NCI-H146 (cell line): ENCODE results near the gene EXD1.

Experiments
- DNase-seq: peaks from one replicate; lab custom pipeline; 2025; lab: John Stamatoyannopoulos, UW

The EXD1 gene

DNA sequence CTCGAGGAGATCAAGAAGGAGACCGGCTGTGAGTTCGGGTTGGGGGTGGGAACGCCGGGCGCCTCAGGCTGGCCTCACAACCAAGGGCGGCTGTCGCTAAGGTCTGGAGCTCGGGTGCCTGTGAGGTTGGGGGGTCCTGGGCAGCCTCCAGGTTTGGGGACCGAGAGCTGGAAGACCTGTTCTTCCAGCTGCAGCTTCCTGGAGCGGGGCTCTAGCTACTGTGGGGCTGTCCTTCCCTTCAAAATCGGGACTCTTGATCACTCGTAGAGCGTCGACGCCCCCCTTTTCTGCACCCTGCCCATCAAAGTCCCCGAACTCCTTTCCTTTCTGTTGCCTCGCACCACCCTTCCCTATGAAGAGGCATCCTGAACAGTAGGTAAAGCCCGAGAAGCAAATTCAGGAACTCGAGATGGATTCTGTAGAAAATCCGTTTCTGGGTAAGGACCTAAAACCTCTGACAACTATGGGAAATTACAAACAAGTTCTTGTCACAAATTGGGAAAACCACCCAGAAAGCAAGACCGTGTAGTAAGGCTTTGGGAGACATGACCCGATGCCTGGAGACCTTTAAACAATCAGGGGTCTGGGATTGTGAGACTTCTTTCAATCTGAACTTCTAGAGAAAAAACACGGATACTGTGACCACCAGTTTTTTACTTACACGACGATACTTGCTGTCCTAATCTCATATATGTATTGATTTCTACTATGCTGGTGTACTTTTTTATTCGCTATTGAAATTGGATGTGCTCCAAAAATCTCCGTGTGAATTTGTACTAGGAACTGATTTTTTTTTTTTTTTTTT is 1.1 kb upstream of the EXD1 start:
- no peak for DNase-seq

DNA sequence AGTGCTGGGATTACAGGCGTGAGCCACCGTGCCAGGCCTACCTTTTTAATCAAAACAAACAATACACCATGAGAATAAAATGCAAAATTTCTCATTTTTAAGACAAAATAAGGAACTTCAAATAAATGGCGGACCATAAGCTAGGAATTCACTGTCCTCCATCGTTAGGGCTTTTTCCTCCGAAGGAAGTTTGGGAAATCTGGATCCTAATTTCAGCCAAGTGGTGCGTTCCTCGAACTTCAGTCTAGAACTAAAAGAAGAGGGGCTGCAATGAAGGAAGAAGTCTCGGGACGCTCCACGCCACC is 260 bp downstream of the EXD1 start:
- DNase-seq, result no peak

DNA sequence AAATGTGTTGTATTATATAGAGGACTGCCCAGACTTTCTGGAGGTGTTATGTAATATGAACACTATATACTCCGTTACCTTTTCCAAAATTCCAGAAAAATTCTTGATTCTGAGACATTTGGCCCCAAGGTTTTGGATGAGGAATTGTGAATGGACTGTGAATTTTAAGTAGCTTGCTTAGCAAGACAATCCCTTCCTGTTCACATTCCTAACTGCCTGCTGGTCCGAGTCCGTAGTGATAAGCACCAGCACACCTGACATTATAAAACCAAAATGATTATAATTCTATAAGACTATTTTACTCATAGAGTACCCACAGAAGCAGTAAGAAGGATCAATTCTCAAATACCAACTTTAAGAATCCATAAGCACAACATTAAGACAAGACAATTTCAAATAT is 11.2 kb downstream of the EXD1 start:
- no peak for DNase-seq

DNA sequence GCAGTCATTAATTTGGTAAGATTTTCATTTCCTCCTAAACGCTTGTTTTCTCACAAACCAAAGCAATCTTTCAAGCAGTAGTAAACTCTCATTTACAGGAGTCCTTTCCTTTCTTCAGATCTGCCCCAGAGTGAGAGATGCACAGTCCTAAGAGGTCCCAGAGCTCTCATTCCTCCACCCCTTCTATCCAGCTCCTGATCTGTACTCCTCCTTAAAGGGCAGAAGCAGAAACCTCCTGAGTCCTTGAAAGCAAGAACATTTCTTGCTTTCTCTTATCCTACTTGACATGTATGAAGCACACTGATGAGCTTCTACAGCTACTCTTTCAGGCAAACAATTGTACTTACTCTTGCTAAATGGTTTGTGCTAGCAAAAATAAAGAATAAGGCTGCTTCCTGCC is 11.7 kb downstream of the EXD1 start:
- no peak for DNase-seq

DNA sequence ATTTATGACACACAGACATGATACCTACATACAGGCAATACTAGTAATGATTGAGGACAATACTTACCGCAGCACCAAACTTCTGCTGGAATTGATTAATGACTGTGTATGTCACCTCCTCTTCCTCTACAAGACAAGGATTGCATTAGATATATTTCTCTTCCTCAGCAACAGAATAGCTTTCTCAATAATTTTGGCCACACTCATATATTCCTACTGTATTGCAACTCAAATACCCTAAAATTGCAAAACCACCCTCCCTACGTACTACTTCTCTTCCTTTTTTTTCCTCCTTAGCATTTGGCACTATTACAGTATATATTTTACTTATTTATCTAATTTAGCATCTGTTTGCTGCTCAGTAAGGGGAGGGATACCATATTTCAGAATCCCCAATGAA is 14.8 kb downstream of the EXD1 start:
- DNase-seq, result no peak

DNA sequence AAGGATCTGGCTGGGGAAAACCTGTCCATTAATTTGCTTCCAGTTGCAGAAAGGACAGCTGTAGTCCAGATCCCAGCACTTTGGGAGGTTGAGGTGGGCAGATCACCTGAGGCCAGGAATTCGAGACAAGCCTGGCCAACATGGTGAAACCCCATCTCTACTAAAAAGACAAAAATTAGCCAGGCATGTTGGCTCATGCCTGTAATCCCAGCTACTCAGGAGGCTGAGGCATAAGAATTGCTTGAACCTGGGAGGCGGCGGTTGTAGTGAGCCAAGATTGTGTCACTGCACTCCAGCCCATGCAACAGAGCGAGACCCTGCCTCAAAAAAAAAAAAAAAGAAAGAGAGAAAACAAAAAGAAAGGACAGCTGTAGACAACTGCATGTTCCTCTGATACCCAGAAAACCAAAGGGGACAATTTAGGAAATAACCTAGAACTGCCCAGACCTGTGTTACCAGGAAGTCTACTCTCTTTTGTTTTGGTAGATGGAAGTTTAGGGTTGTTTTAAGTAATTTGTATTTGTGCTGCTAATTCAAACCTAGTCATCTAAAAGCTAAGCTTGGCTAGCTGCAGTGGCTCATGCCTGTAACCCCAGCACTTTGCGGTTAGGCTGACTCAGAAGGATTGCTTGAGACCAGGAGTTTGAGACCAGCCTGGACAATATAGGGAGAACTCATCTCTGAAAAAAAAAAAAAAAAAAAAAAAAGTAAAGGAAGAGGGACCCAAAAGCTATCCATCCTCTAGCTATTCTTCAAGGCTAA is 22.7 kb downstream of the EXD1 start:
- DNase-seq, result no peak

DNA sequence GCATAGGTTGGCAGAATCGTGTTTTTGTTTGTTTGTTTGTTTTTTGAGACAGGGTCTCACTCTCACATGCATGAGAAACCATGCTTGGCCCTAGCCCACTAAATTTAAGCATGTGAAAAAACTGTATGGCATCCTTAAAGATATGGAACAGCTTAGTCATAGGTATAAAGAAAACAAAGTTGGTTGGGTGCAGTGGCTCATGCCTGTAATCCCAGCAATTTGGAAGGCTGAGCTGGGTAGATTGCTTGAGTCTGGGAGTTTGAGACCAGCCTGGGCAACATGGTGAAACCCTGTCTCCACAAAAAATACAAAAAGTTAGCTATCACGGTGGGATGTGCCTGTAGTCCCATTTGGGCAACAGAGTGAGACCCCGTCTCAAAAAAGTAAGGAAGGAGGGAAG is 25.2 kb downstream of the EXD1 start:
- no peak for DNase-seq

DNA sequence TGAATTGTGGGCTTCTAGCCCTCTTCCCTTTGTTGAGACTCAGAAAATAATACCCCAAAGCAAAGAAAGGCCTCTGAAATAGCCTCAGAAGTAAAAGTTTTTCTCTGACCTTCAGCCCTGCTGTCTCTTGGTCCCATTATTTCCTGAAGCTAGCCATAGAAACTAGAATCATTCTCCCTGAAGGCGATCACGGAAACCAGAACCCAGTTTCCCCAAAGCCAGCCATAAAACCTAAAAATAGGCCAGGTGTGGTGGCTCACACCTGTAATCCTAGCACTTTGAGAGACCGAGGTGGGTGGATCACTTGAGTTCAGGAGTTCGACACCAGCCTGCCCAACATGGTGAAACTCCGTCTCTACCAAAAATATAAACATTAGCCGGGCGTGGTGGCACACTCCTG is 27.2 kb downstream of the EXD1 start:
- DNase-seq, result no peak

DNA sequence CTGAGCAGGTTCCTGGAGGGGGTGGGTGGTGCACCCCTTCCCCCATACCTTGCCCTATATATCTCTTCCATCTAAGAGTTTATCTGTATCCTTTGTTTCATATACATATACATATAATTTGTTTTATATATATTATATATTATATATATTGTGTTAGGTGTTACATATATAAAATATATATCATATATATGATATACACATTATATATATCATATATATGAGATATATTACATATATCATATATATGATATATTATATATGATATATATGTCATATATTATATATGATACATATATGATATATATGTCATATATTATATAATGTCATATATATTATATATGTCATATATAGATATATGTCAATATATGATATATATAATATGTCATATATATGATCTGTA is 31.1 kb downstream of the EXD1 start:
- no peak for DNase-seq

DNA sequence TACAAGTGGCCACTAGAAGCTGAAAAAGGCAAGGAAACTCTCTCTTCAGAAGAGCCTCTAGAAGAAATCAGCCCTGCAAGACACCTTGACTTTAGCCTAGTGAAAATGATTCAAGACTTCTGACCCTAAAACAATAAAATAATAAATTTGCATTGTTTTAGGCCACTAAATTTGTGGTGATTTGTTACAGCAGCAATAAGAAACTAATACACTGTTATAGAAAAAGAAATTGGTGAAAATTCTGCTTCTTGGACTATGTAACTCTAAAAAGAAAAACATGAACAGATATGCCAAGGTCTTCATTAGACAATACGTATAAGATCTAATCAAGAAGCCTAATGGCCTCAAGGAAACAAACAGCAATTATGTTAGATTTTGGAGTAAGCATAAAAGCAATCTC is 36.1 kb downstream of the EXD1 start:
- no peak for DNase-seq

DNA sequence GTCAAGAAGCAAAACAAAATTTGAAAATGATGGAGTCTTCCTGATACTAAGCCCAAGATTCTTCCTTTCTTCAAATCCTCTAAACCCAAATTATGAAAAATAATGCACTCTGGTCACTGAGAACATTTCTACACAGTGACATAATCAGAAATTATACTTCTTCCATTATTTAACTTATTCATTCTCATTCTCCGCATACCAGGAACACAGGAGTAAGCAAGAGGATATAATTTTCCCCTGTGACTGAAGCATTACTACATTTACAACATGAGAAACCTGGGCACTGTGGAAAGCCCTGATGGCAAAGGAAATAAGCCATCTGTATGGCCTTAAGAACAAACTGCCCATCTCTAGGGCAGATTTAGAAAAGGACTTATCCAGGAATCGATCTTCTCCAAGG is 47.0 kb downstream of the EXD1 start:
- no peak for DNase-seq

DNA sequence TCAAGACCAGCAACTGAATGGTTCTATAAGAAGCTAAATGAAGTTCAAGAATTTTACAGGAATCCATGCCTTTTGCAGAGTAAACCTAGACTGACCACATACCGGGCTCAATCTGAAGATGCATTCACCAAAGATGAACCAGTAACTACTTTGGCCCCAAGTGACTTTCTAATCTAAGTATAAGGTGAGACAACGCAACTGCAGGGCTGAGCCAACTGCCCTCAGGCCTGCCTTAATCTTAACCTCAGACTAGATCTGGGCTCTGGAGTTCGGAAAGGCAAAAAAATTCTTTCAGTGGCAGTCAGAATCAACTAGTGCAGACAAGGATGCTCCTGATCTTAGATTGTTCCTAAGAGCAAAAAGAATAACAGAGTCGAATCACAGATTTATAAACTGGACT is 48.3 kb downstream of the EXD1 start:
- no peak for DNase-seq

DNA sequence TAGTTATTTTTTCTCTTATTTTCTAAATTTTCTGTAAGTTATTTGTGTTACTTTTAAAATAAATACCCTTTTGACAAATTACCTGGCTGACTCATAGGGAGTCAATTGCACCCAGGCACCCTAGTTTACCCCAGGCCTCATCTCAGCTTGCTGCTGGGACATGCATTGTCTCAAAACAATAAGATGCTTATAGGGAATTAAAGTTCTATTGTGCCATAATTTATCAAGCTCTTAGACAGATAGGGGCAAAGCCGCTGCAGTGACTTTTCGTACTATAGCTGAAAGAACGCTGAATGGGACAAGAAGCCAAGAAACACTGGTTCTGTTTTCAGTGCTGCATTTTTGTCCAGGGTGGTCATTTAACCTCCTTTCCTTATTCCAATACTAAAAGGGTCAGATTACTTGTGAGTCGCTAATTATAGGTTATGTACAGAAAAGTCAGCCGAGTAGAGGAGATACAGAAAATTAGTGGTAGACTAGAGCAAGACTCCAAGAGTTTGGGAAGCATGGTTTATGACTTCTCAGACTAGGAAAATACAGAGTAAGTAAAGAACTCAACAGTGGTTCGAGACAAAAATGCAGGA is 50.3 kb downstream of the EXD1 start:
- peak; percentile 20 for DNase-seq

DNA sequence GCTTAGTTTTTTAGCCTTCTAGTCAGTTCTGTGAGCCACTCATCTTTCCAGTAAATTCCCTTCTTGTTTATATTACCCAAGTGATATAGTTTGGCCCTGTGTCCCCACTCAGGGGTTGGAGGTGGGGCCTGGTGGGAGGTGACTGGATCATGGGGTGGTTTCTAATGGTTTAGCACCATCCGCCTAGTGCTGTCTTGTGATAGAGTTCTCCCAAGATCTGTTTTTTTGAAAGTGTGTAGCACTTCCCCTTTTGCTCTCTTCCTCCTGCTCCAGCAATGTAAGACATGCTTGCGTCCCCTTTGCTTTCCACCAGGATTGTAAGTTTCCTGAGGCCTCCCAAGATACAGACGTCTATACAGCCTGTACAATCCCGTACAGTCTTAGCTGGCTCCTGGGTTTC is 60.8 kb downstream of the EXD1 start:
- no peak for DNase-seq

DNA sequence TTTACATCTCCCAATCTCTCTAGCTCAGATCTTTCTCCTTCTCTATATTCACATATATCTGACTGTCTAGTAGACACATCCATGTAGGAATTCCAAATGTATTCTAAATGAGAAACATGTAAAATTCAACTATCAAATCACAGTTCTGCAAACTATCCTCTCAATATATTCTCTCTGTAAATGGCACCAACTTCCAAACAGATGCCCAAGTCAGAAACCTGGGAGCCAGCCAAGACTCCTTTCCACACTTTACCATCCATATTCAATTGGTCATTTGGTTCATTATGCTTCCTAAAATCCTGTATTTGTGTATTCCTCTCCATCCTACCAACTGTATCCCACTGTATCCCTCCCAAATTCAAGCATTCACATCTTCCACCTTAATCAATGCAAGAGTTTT is 61.5 kb downstream of the EXD1 start:
- no peak for DNase-seq

DNA sequence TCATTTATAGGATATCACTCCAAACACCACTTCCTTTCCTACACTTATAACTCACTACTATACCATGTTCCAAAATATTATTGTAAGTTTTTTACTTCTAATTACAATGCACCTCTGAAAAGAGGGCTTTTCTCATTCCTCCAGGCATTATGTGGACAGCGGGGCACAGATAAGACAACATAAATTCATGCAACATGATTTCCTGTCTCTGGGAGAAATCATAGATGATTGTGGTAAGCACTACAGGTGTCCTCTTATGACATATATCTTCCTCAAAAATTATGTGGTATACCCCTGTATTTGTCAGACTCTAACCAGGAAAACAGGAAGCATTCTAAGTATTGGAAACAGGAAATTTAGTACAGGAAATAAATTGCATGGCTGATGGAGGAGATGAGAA is 68.8 kb downstream of the EXD1 start:
- DNase-seq, result no peak

DNA sequence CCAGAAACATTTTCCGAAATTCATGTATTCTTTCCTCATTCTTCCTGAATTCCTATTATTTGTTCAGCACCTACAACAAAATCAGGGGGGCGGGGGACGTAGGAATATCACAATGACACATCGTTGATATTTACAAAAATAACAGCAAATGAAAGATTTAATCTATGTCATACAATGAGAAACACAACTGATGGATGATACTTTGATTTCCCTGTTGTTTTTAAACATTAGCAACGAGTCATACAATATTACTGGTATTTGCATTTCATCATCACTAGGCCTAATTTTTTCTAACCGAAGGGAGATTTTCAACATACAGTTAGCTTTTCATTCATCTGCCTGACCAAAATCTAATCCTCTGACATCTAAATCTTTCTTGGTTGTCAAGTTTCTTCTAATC is 69.2 kb downstream of the EXD1 start:
- DNase-seq, result no peak

DNA sequence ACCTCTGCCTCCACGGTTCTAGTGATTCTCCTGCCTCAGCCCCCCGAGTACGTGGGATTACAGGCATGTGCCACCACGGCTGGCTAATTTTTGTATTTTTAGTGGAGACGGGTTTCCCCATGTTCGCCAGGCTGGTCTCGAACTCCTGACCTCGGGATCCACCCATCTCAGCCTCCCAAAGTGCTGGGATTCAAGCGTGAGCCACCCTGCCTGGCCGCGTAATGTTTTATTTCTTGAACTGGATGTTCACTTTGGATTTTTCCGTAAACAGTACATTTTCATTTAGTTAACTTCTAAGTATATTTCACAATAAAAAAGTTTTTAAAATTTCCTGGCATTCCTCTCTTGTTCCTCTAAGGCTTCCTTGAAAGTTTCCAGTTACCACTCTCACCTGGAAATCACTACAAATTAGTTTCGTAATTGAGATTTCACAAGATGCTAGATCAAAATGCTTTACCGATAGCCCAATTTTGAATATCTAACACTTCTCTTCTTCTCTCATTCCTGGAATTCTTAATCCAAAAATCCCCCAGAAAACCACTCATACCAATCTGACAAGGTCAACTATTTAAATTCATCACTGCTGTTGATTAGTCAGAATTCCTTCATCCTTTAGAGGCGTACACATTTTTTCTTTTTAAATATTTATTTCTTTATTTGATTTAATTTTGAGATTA is 69.8 kb downstream of the EXD1 start:
- no peak for DNase-seq

DNA sequence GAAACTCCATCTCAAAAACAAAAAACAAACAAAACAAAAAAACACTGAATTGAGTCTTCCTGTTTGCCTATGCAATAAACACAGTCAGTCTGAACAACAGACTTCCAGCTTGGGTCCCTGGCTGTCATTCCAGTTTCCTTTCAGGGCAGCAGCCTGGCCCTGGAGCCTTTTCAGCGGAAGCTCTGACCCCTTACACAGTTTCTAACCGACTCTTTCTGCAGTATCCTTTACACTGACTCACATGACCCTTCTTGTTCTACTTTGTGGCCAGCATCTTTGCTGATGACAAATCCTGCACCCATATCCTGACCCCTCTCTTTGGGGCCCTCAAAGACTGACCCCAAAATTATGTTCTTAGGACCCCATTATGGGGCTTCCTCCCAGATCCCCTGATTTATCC is 76.1 kb downstream of the EXD1 start:
- DNase-seq, result no peak

DNA sequence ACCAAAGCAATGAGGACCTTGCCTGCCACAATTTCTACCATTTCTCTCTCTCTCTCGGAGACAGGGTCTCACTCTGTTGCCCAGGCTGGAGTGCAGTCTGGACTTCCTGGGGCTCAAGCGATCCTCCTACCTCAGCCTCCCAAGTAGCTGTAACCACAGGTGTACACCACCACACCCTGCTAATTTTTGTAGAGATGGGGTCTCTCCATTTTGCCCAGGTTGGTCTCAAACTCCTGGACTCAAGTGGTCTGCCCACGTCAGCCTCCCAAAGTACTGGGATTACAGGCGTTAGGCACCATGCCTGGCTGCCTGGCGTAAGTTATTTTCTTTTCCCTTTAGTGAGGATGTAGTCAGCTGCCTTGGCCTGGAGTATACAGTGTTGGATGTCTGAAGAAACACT is 76.8 kb downstream of the EXD1 start:
- DNase-seq, result no peak

DNA sequence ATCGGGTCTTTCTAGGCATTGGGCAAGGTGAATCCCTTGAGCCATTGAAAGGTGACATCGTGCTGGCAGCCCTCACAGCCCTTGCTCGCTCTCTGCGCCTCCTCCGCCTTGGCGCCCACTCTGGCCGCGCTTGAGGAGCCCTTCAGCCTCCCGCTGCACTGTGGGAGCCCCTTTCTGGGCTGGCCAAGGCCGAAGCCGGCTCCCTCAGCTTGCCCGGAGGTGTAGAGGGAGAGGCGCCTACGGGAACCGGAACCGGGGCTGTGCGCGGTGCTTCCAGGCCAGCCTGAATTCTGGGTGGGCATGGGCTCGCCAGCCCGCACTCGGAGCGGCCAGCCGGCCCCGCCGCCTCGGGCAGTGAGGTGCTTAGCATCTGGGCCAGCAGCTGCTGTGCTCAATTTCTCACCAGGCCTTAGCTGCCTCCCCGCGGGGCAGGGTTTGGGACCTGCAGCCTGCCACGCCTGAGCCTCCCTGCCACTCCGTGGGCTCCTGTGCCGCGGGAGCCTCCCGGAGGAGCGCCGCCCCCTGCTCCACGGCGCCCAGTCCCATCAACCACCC is 79.0 kb downstream of the EXD1 start:
- no peak for DNase-seq

DNA sequence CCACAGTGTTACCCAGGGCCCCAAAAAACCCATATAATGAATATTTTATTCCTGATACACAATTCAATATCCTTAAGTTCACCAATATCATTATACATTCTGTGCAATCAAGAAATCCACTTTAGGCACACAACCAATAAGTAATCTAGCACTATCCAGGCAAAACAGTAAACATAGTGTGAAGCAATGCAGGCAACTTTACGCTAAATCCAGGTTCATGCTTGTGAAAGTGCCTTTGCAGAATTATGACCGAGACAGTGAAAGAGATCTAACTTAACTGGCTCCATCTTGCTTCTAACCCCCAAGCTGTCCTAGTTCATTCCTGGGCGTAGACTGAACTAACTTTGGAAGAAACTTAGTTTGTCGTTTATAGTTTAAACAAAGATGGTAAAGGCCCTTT is 80.3 kb downstream of the EXD1 start:
- no peak for DNase-seq

DNA sequence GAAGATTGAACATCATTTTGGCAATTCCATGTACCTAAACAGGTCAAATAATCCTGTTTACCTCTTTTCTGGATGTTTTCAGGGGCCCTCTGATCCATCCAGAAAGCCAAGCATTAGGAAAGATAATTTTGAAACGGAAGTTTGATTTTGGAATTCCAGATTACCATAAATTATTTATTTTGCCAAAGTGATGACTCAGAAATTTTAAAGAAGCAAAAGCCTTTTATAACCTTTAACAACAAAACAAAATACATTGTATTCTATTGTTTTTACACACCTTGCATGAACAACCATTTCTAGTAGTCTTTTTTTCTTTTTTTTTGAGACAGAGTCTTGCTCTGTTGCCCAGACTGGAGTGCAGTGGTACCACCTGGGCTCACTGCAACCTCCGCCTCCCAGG is 82.5 kb downstream of the EXD1 start:
- DNase-seq, result no peak
